DMS153 treated with DMSO at 0.1 percent for 48 hours (cell line): ENCODE measurements around the gene TRMT1.

Source experiments
- DNase-seq: peaks from one replicate; lab custom pipeline; 2025; ENCODE audit not compliant: unreplicated experiment; lab: John Stamatoyannopoulos, UW

TRMT1 gene

DNA sequence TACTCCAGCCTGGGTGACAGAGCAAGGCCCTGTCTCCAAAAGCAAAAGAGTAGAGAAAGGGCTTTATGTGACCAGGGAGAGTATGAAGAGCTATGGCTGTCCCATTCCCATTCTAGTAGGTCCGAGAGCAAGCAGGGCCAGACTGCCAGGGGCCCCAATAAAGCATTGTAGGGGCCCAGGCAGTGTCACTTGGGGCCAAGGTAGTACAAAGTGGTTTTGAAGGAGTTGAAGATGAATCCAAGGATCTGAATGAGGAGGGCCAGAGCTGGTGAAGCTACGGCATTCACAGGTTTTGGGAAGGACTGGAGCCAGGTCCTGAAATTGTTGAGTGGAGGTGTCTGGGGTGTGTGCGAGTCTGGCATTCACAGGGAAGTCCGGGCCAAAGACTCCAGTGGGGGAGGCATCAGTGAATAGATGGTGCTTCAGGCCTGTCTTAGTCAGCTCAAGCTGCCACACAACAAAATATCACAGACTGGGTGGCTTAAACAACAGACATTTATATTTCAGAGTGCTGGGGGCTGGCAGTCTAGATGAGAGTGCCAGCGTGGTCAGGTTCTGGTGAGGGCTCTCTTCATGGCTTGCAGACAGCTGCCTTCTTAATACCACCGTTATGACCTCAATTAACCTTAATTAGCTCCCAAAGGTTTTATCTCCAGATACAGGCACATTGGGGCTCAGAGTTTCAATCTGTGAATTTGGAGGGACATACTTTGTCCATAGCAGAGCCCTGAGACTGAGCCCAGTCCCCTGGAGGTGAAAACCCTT is 11.5 kb upstream of the TRMT1 start:
- DNase-seq = no peak

DNA sequence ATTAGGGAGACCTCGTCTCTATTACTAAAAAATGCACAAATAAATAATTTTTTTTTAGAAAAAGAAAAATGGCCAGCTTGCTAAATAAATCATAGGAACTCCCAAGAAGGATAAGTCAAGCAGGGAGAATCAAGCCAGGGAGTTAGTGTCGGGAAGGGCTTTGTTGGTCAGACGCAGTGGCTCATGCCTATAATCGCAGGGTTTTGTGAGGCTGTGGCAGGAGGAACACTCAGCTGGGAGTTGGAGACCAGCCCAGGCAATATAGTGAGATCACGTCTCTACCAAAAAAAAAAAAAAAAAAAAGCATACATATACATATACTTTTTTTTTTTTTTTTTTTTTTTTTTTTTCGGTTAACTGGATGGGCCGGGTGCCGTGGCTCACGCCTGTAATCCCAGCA is 10.5 kb upstream of the TRMT1 start:
- no peak for DNase-seq

DNA sequence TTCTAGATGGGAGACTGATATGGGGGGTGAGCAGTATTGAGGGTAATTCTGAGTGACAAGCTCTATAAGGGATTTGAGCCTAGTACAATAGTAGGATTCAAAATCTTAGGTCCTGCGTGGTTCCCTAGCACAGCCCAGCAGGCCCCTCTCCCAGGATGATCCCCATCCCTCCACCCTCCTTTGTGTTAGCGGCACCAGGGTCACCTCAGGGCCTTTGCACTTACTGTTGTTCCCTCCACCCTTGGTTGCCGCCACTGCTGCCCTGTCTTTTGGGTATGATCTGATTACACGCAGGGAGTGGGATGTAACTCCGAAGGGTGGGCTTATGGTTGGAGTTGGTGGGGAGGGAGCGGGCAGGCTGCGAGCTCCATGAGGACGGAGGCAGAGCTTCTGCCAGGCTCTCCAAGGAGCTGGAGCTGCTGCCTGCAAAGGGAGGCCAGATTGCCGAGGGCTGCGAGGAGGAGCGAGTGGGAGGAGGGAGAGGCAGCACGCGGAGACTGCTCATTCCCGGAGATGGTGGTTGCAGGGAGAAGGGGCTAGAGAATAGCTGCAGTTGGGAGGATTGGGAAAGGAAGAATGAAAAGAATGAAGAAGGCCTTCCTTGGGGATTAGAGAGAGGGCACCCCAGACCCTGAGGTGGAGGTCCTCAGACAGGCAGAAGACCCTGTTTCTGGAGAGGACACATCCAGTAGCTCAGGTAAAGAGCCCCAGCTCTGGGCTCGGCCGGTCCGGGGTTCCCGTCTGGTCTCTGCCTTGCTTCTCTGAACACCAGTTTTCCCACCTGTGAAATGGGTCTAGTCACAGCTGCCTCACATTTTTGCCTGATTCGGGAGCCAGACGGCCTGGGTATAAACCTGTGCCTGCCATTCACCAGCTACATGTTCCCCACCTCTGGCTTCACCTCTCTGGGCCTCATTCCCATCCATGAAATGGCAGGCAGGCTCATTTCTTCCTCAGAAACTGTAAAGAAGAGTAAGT is 6.7 kb upstream of the TRMT1 start:
- no peak for DNase-seq

DNA sequence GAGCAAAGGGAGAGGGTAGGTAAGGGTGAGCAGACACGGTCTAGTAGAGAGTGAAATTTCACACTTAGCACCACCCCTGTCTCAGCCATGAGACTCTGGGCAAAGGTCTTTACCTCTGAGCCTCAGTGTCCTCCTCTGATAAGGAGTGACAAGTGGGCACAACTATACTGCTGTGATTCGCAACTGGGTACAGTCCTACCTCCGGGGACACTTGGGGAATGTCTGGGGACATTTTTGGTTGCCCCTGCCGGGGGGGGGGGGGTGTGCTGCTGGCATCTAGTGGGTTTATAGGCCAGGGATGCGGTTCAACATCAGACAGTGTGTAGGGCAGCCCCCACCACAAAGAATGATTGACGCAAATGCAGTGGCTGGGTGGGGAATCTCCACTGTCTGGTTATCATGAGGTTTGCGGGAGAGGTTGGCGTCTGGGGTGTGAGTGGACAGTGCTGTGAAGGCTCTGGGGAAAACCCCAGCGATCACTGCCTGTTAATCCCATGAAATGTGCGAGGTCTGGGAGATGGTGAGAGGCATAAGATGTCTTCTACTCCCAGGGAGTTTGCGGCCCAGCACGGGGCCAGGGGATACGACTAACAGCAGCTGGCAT is 5.8 kb upstream of the TRMT1 start:
- no peak for DNase-seq

DNA sequence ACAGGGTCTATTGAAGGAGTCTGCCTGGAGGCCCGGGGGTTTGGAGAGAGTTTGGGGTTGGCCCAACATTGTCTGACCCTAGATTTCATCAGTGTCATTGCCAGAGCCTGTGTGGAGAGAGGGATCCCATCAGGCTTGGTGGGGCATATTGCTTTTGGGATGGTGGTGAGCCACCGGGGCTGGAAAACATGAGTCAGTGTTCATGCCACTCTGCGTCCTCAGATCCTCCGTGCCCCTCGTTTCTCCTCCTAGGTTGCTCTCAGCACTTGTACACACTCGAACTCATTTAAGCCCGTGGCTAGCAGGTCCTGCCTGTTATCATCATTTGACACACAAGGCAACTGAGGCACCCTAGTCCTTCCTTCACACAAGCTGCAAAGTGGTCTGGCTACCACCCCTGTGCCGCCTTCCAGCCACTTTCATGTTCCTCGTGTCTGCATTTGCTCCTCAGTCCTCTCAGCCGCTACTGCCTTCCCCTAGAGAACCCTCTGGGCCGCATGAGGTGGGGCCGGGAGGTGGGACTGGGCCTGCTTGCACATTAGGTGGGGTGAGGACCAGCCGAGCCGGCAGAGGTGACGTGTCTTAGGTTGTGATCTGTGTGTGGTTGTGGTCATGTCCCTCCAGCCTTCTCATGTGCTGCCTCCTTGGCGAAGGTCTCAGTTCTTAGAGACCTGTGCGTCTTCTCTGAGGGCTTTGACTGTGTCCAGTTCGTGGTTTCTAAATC is 5.2 kb upstream of the TRMT1 start:
- no peak for DNase-seq

DNA sequence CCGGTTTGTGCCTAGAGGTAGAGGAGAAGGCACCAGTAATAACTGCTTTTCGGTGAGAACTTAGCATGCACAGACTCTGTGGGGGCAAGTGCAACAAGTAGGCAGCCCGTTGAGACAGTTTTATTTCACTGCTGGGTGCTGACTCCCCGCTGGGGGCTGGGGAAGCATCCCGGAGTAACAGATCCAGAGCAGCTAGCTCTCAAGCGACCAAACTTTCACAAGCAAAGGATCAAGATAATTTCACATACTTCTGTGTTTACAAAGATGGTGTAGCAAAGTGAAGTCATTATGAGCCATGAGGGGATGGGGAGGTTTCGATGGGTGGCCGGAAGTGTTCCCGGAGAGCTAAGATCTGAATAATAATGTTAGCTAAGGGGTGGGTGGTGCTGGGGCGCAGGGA is 4.3 kb upstream of the TRMT1 start:
- no peak for DNase-seq

DNA sequence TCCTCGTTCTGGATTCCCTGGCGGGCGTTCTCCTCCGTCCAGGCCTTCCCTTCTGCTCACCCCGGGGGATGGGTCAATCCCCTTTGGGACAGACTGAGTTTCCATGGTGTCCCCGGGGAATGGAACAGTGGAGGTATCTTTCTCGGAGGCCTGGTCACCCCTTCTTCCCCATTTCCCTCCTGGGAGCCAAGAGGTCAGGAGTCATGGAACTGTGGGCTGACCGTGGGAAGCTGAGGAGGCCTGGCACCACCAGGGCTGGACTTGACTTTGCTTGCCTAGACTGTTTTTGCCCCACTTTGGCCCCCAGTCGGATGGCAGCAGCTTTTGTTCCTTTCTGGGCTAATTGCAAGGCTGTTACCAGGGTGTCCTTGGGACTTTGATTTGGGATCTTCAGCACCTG is 3.5 kb upstream of the TRMT1 start:
- no peak for DNase-seq

DNA sequence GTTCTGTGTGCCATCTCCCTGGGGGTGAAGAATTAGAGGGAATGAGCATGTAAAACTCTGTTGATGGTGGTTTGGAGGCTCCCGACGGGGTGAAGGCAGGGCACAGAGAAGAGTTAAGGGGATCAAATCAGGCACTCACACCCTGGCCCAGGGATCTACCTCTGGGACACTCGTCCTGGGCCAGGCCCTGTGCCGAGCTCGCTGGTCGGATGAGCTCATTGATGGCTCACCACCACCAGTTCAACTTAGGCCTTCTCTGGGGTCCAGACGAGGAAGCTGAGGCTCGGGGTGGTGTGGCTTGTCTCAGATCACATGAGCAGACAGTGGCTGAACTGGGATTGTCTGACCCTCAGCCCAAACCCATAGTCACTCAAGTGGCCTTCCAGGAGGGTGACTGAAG is 3.1 kb upstream of the TRMT1 start:
- no peak for DNase-seq

DNA sequence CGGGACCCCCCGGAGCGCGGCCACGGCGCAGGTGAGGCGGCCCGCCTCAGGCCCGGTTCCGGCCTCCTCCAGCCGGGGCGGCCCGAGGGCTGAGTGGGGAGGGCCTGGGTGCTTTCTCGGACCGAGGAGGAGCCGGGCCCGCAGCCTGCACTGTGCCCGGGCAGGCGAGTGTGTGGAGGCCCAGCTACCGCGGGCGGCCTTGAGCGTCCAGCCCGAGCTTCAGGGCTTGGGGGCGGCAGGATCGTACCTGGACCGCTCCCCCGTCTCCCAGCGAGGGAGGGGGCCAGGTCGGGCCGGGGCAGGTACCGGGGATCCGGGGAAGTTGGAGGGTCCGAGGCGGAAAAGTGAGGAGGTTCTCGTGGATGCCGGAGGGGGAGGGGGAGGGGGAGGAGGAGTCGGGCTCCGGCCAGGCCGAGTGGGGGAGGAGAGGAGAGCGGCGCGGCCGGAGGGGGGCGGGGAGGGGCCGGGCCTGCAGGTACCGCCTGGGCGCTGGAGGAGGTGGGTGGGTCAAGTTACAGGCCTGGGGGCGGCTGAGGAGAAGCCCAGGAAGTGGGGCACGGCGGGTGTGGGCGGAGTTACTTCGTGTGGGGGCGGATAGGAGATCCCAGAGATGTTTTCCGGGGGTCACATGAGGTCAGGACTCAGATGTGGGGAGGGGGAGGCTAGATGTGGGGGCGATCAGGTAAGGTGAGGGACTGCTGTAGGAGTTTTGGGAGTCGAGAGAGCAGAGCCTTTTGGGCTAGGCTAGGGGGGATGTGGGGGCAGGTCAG is 2.1 kb upstream of the TRMT1 start:
- DNase-seq = no peak

DNA sequence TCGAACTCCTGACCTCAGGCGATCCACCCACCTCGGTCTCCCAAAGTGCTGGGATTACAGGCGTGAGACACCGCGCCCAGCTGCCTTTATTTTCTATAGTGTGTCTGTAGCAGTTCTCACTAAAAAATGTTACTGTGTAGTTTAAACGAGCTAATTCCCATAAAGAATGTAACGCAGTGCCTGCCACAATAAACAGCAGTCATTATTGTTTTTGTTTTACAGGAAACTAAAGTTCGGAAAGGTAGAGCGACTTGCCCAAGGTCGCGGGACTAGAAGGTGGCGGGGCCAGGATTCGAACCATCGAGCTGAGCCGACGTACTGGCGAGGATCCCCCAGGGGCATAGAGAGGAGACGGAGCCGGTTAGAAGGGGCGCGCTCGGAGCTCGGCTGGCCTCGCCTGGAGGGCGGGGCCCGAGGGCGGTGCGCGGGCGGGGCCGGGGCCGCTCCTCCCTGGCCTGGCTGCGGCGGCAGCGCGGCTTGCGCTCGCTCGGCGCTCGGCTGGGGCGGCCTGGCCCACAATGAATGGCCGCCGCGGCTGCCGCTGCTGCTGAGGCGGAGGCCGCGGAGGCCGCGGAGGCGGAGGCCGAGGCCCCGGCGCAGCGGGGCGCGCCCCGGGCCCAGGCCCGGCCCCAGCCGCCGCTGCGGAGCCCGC is 1.4 kb upstream of the TRMT1 start, which contains the start of gene NACC1:
NACC1 (plus strand) TSS at position 493 of the 652 bp plus-strand sequence. CDS start 16,944 bp downstream, outside the sequence.
- peak; percentile 92 for DNase-seq

DNA sequence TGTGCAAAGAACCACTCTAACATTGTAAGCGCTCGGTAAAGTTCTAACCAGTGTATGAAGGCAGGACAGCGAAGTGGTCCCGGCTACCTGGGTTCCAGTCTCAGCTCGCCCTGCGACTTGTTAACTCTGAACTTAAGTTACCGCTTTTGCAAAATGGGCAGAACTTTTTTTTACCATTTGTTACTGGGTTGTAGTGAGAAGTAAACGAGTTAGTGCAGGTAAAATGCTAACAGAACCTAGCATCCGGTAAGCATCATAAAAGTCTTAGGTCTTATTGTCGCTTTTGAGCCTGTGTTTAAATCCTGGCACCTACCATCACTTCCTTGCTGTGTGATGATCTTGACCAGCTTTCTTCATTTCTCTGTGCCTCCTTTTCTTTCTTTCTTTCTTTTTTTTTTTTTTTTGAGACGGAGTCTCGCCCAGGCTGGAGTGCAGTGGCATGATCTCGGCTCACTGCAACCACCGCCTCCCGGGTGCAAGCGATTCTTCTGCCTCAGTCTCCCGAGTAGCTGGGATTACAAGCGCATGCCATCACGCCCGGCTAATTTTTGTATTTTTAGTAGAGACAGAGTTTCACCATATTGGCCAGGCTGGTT is 734 bp upstream of the TRMT1 start:
- DNase-seq = no peak

DNA sequence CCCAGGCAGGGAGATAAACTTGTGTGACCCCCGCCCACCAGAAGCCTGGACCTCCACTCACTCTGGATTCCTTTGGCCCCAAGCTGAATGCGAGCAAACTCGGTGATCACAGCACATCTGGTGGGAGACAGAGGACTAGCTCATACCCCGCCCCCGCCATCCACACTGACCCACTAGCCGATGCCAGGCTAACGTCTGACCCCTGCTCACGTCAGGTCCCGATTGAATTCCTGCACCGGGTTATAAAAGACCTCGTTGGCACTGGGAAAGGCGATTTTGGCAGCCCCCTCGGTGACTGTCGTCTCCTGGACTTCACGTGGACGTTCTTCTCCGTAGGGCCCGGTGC is 631 bp downstream of the TRMT1 start:
- no peak for DNase-seq

DNA sequence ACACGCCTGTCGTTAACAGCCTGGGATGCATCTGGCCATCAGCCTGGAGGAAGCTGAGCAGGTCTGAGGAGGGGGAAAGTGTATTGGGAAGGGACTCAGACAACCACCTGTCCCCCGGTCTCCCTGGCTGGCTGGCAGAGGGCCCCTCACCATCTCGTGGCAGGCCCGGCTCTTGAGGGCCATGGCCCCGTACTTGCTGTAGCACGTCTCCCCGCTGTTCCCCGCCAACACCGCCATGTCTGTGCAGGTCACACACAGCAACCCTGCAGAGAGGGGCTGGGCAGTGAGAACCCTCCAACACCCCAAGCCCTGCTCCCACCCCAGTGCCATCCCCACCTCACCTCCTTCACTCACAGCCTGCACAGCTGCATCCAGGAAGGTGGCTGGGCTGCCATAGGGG is 4.0 kb downstream of the TRMT1 start:
- no peak for DNase-seq

DNA sequence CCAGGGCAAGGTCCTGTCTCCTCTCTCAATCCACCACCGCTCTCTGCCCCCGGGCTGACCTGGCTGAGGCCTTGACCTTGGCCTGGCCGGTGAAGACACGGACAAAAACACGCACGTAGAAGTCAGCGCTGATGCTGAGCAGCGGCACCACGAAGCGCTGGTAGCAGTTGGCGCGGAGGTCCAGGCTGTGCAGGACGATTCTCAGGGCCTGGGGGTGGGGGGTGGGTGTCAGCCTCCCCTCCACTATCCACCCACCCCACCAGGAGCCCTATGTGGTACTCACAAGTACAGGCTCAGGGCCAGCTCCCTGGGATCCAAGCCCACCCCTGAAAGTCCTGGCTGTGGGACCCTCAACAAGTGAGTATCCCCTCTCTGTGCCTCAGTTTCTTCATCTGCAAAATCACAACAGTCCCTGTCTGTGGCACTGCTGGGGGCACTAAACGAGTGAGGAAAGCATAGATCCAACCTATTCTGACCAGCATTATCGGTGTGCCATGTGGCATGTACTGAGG is 6.4 kb downstream of the TRMT1 start:
- no peak for DNase-seq

DNA sequence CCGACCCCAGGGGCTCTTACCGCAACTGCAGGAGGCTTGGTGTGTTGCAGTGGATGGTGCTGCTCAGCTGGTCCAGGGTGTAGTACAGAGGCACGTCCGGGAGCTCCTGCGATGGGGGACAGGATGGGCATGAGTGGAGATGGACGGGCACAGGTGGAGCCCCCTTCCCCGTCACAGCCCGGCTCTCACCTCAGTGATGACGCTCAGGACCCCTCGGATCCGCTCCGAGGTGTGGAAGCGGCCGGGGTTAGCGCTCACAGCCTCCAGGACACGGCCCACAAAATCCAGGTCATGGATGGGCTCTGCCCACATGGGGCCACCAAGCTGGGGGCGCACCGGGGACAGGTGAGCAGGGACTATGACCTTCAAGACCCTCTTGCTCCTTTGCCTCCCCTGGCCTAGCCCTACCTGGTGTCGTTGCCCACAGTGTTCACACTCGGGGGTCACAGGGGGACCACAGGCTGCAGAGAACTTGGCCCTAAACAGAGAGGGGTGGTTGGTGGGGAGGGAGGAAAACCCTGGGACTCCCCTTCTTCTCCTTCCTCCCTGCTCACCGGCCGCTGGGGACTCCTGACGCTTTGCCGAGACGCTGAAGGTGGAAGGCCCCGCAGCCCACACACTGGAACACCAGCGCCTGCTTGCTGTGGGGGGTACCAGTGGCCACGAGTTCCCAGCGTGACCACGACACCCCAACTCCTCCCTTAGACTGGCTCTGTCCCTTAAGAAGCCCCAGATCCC is 7.0 kb downstream of the TRMT1 start:
- no peak for DNase-seq

DNA sequence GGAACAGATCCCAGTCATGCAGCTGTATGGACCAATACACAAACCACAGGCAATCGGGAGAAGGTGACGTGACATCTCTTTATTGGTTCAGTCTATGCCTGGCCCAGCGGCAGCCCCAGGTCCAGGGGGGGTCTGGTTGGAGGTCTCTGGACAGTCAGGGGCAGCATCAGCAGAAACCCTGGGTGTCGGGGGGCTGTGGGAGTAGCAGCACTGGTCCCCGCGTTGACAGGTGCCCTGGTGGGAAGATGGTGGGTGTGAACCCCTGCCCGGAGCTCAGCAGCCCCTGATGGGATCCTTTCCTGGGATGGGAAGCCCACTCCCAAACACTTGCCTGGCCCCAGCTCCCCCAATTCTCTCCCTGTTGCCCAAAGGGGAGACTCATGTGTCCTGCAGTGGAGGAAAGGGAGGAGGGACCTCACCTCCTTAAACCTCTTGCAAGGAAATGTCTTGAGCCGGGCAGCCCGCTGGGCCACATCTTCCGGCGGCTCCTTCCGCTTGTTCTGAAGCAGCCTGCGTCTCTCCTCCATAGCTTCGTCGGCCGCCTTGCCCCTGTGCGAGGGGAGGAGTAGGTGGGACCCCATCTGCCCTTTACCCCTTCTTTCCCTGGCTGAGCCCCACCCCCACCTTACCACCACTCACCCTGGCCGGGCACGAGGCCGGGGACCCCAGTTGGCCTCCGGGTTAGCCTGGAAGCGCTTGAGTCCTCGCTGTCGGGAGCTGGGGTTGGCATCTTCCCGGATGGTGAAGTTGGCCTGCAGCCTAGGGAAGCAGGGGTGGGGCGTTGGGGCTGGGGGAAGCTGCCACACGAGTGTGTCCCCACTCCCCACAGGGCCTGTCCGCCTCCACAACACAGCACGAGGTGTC is 11.5 kb downstream of the TRMT1 start:
- DNase-seq = no peak

DNA sequence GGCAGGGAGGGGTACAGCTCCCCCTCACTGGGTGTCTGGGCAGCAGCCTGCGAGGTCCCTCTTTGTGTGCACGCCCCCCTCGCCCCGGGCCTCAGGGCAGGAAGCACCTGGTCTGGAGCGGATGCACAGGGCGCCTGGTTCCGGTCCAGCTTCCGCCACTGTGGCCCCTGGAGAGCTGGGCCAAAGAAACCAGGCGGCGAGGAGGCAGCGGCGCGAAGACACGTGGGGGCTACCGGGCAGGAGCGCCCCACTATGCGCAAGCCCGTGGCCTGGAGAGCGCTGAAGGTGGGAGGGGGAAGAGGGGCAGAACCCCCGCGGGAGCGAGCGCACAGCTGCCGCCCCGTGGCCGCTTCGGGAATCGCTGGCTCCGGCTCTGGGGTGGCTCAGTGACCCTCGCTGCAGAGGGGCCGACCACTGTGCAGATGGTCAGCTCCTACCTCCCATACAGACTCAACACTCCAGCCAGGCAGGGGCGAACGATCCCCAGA is 12.1 kb downstream of the TRMT1 start:
- no peak for DNase-seq
